HepG2 (cell line): Measurements from ENCODE around the gene SLC4A9.

Experiments used
- ARID2 ChIP-seq: sonication (generic); formaldehyde crosslinking; IDR thresholded peaks from 2 replicates; pipeline ENCODE4 v1.8.1; 2022; ENCODE audit warnings: mild to moderate bottlenecking, missing genetic modification reagents, borderline replicate concordance
- CEBPZ ChIP-seq: IDR thresholded peaks from 2 replicates; pipeline ENCODE4 v1.6.1; 2012; ENCODE audit warnings: low read length, improper control_type of control experiment
- CTCF ChIP-seq: sonication (generic); formaldehyde crosslinking; IDR thresholded peaks from 2 replicates; pipeline ENCODE4 v1.5.0; 2020; ENCODE audit warnings: mild to moderate bottlenecking, missing genetic modification reagents, moderate library complexity
- ZNF547 ChIP-seq: sonication (generic); formaldehyde crosslinking; IDR thresholded peaks from 2 replicates; pipeline ENCODE4 v1.5.1; 2020; ENCODE audit warnings: mild to moderate bottlenecking, missing genetic modification reagents

- TF ChIP-seq ZNF547 (CRISPR knock-in tag) (no peak), ARID2 (CRISPR knock-in tag) (no peak), CEBPZ (no peak), CTCF (CRISPR knock-in tag) (no peak)
These were observed 886 bp downstream of the SLC4A9 start for GRCh38 chr5:140360681-140361479.
